ENCODE measurements around the gene HM13. TPM values are rescaled to one million over a fixed set of nuclear protein-coding genes. Genes with fewer than 3 reads are reported as not detected.

Gene HM13
- total and polyA plus RNA-seq, 8 donors, result 10.7 to 181 (median 91.8) TPM

DNA sequence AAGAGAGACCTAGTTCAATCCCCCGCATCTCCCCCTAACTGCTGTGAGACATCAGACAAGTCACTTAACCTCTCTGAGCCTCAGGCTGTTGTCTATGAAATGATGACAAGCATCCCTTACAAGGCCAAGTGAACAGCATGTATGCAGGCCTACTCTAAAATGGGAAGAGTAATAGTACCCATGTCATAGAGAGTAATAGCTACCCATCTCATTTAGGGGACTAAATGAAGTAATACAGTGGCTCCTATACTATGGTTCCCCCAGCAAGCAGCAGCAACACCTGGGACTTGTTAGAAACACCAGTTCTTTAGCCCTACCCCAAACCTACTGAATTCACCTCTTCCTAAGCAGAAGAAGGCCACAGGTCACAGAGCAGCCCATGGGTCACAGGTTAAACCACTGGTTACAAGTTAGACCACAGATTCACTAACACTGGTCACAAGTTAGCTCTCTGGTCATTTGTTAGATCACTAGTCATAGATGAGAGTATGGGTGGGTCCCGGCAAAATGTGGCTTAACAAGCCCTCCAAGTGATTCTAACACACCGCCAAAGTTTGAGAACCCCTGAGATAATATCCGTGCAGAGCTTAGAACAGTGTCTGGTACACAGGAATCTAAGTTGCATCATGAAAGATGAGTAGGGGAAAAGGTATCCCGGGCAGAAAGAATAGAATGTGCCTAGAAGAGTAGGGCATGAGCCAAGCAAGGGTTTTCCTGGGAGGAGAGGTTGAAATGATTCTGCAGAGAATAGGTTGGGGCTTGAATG is 40.7 kb upstream of the HM13 start:
- Histone ChIP-seq H3K9me3 (no peaks in the 10 kb centered on the region), H3K4me3 (no peak overlapping the region), H3K4me1 (peaks cover 10 to 21% (median 13%) of the 10 kb centered on the region in 4 donors), H3K27ac (no peak overlapping the region), H3K36me3 (no peaks in the 10 kb centered on the region), H3K27me3 (peaks cover 0 to 46% (median 20%) of the 10 kb centered on the region in 3 donors)
- WGBS, 5 donors, result 84 to 92% (median 90%) methylated on average over 5 of the region's 5 CpGs
- intact Hi-C loops (cut with DNase I; ENCODE audit: low total_unique reads), result no loop called here
- TF ChIP-seq POLR2AphosphoS5 (IDR thresholded peaks at IDR 0.05), result no peak
- no peak for TF ChIP-seq EP300 (IDR thresholded peaks at IDR 0.05)
- TF ChIP-seq POLR2A (IDR thresholded peaks at IDR 0.05), result no peak
- TF ChIP-seq, protein P1, sequence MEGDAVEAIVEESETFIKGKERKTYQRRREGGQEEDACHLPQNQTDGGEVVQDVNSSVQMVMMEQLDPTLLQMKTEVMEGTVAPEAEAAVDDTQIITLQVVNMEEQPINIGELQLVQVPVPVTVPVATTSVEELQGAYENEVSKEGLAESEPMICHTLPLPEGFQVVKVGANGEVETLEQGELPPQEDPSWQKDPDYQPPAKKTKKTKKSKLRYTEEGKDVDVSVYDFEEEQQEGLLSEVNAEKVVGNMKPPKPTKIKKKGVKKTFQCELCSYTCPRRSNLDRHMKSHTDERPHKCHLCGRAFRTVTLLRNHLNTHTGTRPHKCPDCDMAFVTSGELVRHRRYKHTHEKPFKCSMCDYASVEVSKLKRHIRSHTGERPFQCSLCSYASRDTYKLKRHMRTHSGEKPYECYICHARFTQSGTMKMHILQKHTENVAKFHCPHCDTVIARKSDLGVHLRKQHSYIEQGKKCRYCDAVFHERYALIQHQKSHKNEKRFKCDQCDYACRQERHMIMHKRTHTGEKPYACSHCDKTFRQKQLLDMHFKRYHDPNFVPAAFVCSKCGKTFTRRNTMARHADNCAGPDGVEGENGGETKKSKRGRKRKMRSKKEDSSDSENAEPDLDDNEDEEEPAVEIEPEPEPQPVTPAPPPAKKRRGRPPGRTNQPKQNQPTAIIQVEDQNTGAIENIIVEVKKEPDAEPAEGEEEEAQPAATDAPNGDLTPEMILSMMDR (IDR thresholded peaks at IDR 0.05), result no peak
- DNase-seq, result no peak

DNA sequence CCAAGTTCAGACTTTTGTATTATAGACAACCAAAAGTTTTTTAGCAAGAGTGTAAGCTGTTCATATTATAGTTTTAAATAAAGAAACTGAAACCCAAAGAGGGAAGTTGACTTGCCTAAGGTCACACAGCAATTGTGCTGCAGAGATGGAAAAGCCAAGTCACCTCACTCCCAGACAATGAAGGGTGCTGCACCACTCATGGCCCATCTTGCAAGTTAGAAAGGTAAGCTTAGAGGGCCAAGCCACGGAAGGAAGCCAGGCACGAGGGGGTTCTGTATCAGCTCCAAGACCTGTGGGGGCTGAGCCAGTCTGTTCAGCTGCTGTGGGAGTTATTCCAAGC is 40.2 kb upstream of the HM13 start:
- WGBS, 5 donors, result 44 to 84% (median 59%) methylated on average over 2 of the region's 2 CpGs
- H3K27ac ChIP-seq, result no peak overlapping the region
- H3K4me1 ChIP-seq, result peaks cover 10 to 21% (median 13%) of the 10 kb centered on the region in 4 donors
- intact Hi-C loops (cut with DNase I; ENCODE audit: low total_unique reads), result no loop called here
- no peaks in the 10 kb centered on the region for H3K9me3 ChIP-seq
- no peak overlapping the region for H3K4me3 ChIP-seq
- TF ChIP-seq POLR2A (IDR thresholded peaks at IDR 0.05) (no peak), EP300 (IDR thresholded peaks at IDR 0.05) (no peak), POLR2AphosphoS5 (IDR thresholded peaks at IDR 0.05) (no peak)
- TF ChIP-seq, protein P1 (IDR thresholded peaks at IDR 0.05), result no peak
- peaks cover 0 to 46% (median 20%) of the 10 kb centered on the region in 3 donors for H3K27me3 ChIP-seq
- no peak for DNase-seq
- H3K36me3 ChIP-seq, result no peaks in the 10 kb centered on the region

DNA sequence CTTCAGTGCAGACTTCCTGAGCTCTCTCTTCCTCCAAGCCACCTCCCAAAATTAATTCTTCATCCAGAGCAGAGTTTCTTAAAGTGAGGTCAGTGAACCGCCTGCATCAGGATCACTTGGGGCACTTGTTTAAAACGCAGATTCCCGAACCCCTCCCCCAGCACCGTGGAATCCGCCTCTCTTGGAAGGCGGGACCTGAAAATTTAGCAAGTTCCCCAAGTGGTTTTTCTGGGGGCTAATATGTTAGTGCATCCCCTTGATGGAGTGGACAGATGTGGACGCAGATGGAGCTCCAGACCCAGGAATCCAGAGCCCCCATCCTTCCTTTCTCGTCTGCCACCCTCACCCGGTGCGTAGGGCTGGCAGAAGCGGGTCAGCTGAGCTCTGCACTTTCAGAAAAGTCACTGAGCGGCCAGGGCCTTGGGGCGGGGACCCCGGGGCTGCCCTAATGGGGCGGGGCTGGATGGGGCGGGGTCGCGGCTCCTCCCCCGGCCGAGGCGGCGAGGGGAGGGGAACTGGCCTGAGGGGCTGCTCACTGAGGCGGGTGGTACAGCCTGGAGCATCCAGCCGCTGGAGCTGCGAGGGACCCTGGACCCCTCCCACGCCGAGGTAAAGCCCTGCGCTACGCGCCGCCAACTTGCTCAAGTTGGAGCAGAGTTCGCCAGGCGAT is 39.3 kb upstream of the HM13 start, which contains the start of the genes DEFB124 and REM1:
DEFB124 (minus strand) TSS at position 370 of the 670 bp plus-strand sequence. CDS start 2,114 bp downstream, outside the sequence.
REM1 (plus strand) TSS at position 531 of the 670 bp plus-strand sequence. CDS start 1,158 bp downstream, outside the sequence.
- Histone ChIP-seq H3K4me3 (peak within 1 kb of the TSS; percentile 37 to 46 (median 44)), H3K27me3 (peaks cover 0 to 46% (median 20%) of the 10 kb centered on the region in 3 donors), H3K4me1 (peaks cover 10 to 21% (median 13%) of the 10 kb centered on the region in 4 donors), H3K36me3 (no peaks in the 10 kb centered on the region), H3K27ac (peak within 1 kb of the TSS in 4 of 5 donors; percentile 4 to 73 (median 47)), H3K9me3 (no peaks in the 10 kb centered on the region)
- intact Hi-C loops (cut with DNase I; ENCODE audit: low total_unique reads), result no loop called here
- DNase-seq, result peak in 1 of 2 donors; percentile 76
- TF ChIP-seq EP300 (IDR thresholded peaks at IDR 0.05) (no peak), POLR2A (IDR thresholded peaks at IDR 0.05) (no peak), POLR2AphosphoS5 (IDR thresholded peaks at IDR 0.05) (no peak)
- TF ChIP-seq, protein P1 (IDR thresholded peaks at IDR 0.05), result no peak
- WGBS, 5 donors, result 3 to 5% (median 4%) methylated on average over 23 to 33 of the region's 33 CpGs

DNA sequence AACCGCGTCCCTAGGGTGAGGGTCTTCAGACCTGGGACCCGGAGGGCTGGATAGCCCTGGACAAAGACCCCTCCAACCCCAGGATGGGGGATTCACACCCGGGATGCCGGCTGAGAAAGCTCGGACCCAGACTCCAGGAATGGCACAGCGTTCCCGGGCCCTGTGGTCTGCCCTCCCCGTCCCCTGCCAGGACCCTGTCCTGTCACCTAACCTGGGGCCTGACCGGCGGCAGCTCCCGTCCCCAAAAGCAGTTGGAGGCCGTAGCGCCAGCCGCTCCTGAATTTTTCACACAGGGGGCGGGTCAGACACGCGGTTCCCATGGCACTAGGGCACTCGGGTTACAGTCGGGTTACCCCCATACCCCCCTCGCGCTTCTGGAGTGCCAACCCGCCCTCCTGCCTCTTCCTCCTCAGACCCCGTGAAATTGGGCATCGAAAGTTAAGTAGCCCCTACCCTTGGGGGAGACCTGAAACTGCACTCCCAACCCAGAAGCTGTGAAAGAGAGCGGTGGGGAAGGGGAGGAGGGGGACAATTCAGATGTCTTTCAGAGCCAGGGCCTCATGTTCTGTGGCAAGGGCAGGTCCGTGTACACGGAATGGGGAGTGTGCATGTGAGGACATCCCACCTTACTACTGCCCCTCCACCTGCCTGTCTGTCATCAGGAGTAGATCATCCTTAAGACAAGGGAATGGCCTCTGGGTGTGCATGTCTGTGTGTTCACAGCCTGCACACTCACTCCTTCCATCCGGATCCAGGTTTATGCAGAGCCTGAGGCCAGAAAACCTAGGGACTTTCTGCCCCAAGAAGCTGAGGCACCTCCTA is 38.6 kb upstream of the HM13 start:
- Histone ChIP-seq H3K9me3 (no peaks in the 10 kb centered on the region), H3K4me3 (peak overlapping the region; percentile 37 to 46 (median 44)), H3K27me3 (peaks cover 0 to 46% (median 20%) of the 10 kb centered on the region in 3 donors), H3K27ac (peak overlapping the region in 4 of 5 donors; percentile 4 to 73 (median 47)), H3K36me3 (no peaks in the 10 kb centered on the region), H3K4me1 (peaks cover 10 to 21% (median 13%) of the 10 kb centered on the region in 4 donors)
- 4 to 11% (median 6%) methylated on average over 13 to 29 of the region's 29 CpGs for WGBS, 5 donors
- TF ChIP-seq POLR2AphosphoS5 (IDR thresholded peaks at IDR 0.05), result no peak
- TF ChIP-seq POLR2A (IDR thresholded peaks at IDR 0.05), result no peak
- no peak for TF ChIP-seq EP300 (IDR thresholded peaks at IDR 0.05)
- TF ChIP-seq, protein P1 (IDR thresholded peaks at IDR 0.05), result no peak
- DNase-seq, result peak in 1 of 2 donors; percentile 27
- intact Hi-C loops (cut with DNase I; ENCODE audit: low total_unique reads), result no loop called here

Data from stomach (tissue), 9 donors.